Measurements from ENCODE around the gene SUMO4. TPM values are rescaled to one million over a fixed set of nuclear protein-coding genes. Genes with fewer than 3 reads are reported as not detected.

SUMO4 gene
- total and polyA plus RNA-seq, 9 of the 15 experiments (the other 6 are each of a cell fraction or from before 2014, with no cell fraction given) = 0.20 to 1.9 (median 0.50) TPM; not detected in 2

- TF ChIP-seq CUX1 (CRISPR knock-in tag; IDR thresholded peaks at IDR 0.05) (no peak), CBX5 (IDR thresholded peaks at IDR 0.05; ENCODE audit: borderline replicate concordance, low read depth) (no peak), ZNF324 (CRISPR knock-in tag; IDR thresholded peaks at IDR 0.05) (no peak), CBX1 (IDR thresholded peaks at IDR 0.05; ENCODE audit: low read depth) (no peak), CBFA2T2 (conservative IDR thresholded peaks at IDR 0.05) (no peak), CBFA2T3 (IDR thresholded peaks at IDR 0.05) (no peak), SP2 (IDR thresholded peaks at IDR 0.05; ENCODE audit: extremely low read depth, low read depth, low read length, poor library complexity, severe bottlenecking) (no peak), NR2F6 (CRISPR knock-in tag; IDR thresholded peaks at IDR 0.05) (no peak), ATF3 (IDR thresholded peaks at IDR 0.05) (peak; percentile 95), ATF3 (CRISPR knock-in tag; conservative IDR thresholded peaks at IDR 0.05) (no peak), FOXJ2 (tag; IDR thresholded peaks at IDR 0.05) (no peak)
These were observed 6.0 kb downstream of the SUMO4 start (continued) for GRCh38 chr6:149405823-149406765.

Measured in K562 (cell line).